GM18499 (cell line): ENCODE results near the gene KAT2A.

Source experiments
- ATAC-seq: cut with Tn5 transposase; IDR thresholded peaks from one replicate; pipeline ENCODE4 v1.9.1; 2021; ENCODE audit warnings: moderate number of reproducible peaks; ENCODE audit not compliant: insufficient read depth, unreplicated experiment

Gene KAT2A

GRCh38 chr17:42097691-42098631 lies 23.2 kb downstream of the KAT2A start, which contains the start of gene ZNF385C:
Gene ZNF385C (minus strand): TSS chr17:42098473. CDS start chr17:42063056, 35,417 bp downstream.
- ATAC-seq: no peak

GRCh38 chr17:42096360-42097111 lies 24.6 kb downstream of the KAT2A start:
- ATAC-seq: no peak

- no peak for ATAC-seq
These were observed 26.6 kb downstream of the KAT2A start for GRCh38 chr17:42094375-42095069.

- no peak for ATAC-seq
These were observed 28.2 kb downstream of the KAT2A start for GRCh38 chr17:42092939-42093338.

- no peak for ATAC-seq
These were observed 30.0 kb downstream of the KAT2A start for GRCh38 chr17:42090964-42091790.

GRCh38 chr17:42088736-42089135 lies 32.4 kb downstream of the KAT2A start:
- ATAC-seq: no peak

- no peak for ATAC-seq
These were observed 33.1 kb downstream of the KAT2A start for GRCh38 chr17:42087736-42088705.

GRCh38 chr17:42087042-42087701 lies 34.0 kb downstream of the KAT2A start:
- ATAC-seq: no peak

- no peak for ATAC-seq
These were observed 39.5 kb downstream of the KAT2A start for GRCh38 chr17:42081516-42082129.

- no peak for ATAC-seq
These were observed 41.6 kb downstream of the KAT2A start for GRCh38 chr17:42079541-42079940.

- ATAC-seq: no peak
These were observed 42.6 kb downstream of the KAT2A start for GRCh38 chr17:42078396-42079043.

- ATAC-seq: no peak
These were observed 43.4 kb downstream of the KAT2A start for GRCh38 chr17:42077755-42078154.

GRCh38 chr17:42076797-42077559 lies 44.2 kb downstream of the KAT2A start:
- ATAC-seq: no peak

GRCh38 chr17:42075789-42076188 lies 45.4 kb downstream of the KAT2A start:
- no peak for ATAC-seq

GRCh38 chr17:42072323-42073187 lies 48.6 kb downstream of the KAT2A start:
- no peak for ATAC-seq

- no peak for ATAC-seq
These were observed 49.4 kb downstream of the KAT2A start for GRCh38 chr17:42071810-42072209.
